K562 (cell line): ENCODE results near the gene IGLON5. TPM values are rescaled to one million over a fixed set of nuclear protein-coding genes. Genes with fewer than 3 reads are reported as not detected.

Experiments
- BCOR ChIP-seq: fragments of 450-650 bp; IDR thresholded peaks from 2 replicates; pipeline ENCODE4 v1.6.1; 2016
- CCNT2 ChIP-seq: IDR thresholded peaks from 2 replicates; pipeline ENCODE4 v1.6.1; 2011; ENCODE audit warnings: borderline replicate concordance, low read depth, mild to moderate bottlenecking, moderate library complexity, mixed read lengths, low read length; ENCODE audit not compliant: insufficient read length; ENCODE audit errors: extremely low read depth
- ELF2 ChIP-seq: fragments of 250-450 bp; sonication (Bioruptor Pico); IDR thresholded peaks from 2 replicates; pipeline ENCODE4 v1.5.0; 2021; ENCODE audit warnings: mild to moderate bottlenecking
- GABPB2 ChIP-seq: fragments of 250-450 bp; sonication (Bioruptor Pico); conservative IDR thresholded peaks from 2 replicates; pipeline ENCODE4 v1.5.1; 2021; ENCODE audit warnings: mild to moderate bottlenecking
- KLF6 ChIP-seq: fragments of 250-450 bp; sonication (Bioruptor Pico); IDR thresholded peaks from 2 replicates; pipeline ENCODE4 v1.4.0; 2020; ENCODE audit warnings: mild to moderate bottlenecking, moderate library complexity, borderline replicate concordance
- MAZ ChIP-seq, 2 experiments: fragments of 450-650 bp in 1 of 2; sonication (generic) in 1 of 2; formaldehyde crosslinking; IDR thresholded peaks in 1 of 2; conservative IDR thresholded peaks in 1 of 2; 2 replicates each; pipeline versions ENCODE4 v1.4.0 to v1.5.0; 2020; ENCODE audit warnings: mild to moderate bottlenecking in 1 of 2, missing genetic modification reagents in 1 of 2
- NR3C1 ChIP-seq: sonication (generic); formaldehyde crosslinking; IDR thresholded peaks from 2 replicates; pipeline ENCODE4 v1.8.1; 2022; ENCODE audit warnings: missing genetic modification reagents
- POLR3G ChIP-seq: IDR thresholded peaks from 2 replicates; pipeline ENCODE4 v1.6.1; 2011; ENCODE audit not compliant: insufficient read length, insufficient replicate concordance; ENCODE audit errors: extremely low read depth
- SIN3A ChIP-seq, 2 experiments: fragments of 150-350 bp in 1 of 2; IDR thresholded peaks; 2 replicates each; pipeline ENCODE4 v1.6.1; 2011 to 2016; ENCODE audit warnings: borderline replicate concordance in 2 of 2, low read depth in 2 of 2, low read length in 2 of 2, mild to moderate bottlenecking in 2 of 2, moderate library complexity in 2 of 2; ENCODE audit not compliant: control insufficient read depth in 1 of 2
- polyA plus RNA-seq, 8 experiments: library from polyadenylated mRNA; depleted of rRNA in 4 of 8; stranded (reverse) in 5 of 8; unstranded in 3 of 8; fragments of >200 nt; fragmentation: Nextera tagmentation in 2 of 8; fragmentation: Illumina TruSeq in 1 of 8; extraction: Ambion mirVana in 2 of 8; extraction: Trizol in 1 of 8; gene quantifications; 2 replicates each; pipeline versions ENCODE4 v1.2.1 to v1.2.3, GENCODE V29; 2011 to 2014; ENCODE audit warnings: inconsistent platforms in 1 of 8, missing spikeins in 1 of 8
- total RNA-seq, 7 experiments: library from RNA; depleted of rRNA in 6 of 7; stranded (reverse); fragments of >200 nt in 6 of 7; fragmentation: Illumina TruSeq in 2 of 7; extraction: Trizol in 2 of 7; gene quantifications; 2 replicates each; pipeline versions ENCODE4 v1.2.1 to v1.2.3, GENCODE V29; 2011 to 2021; ENCODE audit warnings: low replicate concordance in 1 of 7
- TF ChIP-seq, protein P1 (sequence below): fragments of 200-600 bp; sonication (generic); IDR thresholded peaks from one replicate; pipeline ENCODE4 v1.6.1; 2012; ENCODE audit warnings: mild to moderate bottlenecking, low read depth, low read length, inconsistent platforms
- TF ChIP-seq, protein P2 (sequence below): sonication (generic); formaldehyde crosslinking; IDR thresholded peaks from 2 replicates; pipeline ENCODE4 v1.8.0; 2022; ENCODE audit warnings: mild to moderate bottlenecking, missing genetic modification reagents
- TF ChIP-seq, protein P3 (sequence below): sonication (generic); formaldehyde crosslinking; IDR thresholded peaks from 2 replicates; pipeline ENCODE4 v1.8.0; 2023; ENCODE audit warnings: mild to moderate bottlenecking, missing genetic modification reagents

IGLON5 gene
- total and polyA plus RNA-seq, 9 of the 15 experiments (the other 6 are each of a cell fraction or from before 2014, with no cell fraction given): 0.03 to 0.22 (median 0.14) TPM; not detected in 2

- TF ChIP-seq, protein P1, sequence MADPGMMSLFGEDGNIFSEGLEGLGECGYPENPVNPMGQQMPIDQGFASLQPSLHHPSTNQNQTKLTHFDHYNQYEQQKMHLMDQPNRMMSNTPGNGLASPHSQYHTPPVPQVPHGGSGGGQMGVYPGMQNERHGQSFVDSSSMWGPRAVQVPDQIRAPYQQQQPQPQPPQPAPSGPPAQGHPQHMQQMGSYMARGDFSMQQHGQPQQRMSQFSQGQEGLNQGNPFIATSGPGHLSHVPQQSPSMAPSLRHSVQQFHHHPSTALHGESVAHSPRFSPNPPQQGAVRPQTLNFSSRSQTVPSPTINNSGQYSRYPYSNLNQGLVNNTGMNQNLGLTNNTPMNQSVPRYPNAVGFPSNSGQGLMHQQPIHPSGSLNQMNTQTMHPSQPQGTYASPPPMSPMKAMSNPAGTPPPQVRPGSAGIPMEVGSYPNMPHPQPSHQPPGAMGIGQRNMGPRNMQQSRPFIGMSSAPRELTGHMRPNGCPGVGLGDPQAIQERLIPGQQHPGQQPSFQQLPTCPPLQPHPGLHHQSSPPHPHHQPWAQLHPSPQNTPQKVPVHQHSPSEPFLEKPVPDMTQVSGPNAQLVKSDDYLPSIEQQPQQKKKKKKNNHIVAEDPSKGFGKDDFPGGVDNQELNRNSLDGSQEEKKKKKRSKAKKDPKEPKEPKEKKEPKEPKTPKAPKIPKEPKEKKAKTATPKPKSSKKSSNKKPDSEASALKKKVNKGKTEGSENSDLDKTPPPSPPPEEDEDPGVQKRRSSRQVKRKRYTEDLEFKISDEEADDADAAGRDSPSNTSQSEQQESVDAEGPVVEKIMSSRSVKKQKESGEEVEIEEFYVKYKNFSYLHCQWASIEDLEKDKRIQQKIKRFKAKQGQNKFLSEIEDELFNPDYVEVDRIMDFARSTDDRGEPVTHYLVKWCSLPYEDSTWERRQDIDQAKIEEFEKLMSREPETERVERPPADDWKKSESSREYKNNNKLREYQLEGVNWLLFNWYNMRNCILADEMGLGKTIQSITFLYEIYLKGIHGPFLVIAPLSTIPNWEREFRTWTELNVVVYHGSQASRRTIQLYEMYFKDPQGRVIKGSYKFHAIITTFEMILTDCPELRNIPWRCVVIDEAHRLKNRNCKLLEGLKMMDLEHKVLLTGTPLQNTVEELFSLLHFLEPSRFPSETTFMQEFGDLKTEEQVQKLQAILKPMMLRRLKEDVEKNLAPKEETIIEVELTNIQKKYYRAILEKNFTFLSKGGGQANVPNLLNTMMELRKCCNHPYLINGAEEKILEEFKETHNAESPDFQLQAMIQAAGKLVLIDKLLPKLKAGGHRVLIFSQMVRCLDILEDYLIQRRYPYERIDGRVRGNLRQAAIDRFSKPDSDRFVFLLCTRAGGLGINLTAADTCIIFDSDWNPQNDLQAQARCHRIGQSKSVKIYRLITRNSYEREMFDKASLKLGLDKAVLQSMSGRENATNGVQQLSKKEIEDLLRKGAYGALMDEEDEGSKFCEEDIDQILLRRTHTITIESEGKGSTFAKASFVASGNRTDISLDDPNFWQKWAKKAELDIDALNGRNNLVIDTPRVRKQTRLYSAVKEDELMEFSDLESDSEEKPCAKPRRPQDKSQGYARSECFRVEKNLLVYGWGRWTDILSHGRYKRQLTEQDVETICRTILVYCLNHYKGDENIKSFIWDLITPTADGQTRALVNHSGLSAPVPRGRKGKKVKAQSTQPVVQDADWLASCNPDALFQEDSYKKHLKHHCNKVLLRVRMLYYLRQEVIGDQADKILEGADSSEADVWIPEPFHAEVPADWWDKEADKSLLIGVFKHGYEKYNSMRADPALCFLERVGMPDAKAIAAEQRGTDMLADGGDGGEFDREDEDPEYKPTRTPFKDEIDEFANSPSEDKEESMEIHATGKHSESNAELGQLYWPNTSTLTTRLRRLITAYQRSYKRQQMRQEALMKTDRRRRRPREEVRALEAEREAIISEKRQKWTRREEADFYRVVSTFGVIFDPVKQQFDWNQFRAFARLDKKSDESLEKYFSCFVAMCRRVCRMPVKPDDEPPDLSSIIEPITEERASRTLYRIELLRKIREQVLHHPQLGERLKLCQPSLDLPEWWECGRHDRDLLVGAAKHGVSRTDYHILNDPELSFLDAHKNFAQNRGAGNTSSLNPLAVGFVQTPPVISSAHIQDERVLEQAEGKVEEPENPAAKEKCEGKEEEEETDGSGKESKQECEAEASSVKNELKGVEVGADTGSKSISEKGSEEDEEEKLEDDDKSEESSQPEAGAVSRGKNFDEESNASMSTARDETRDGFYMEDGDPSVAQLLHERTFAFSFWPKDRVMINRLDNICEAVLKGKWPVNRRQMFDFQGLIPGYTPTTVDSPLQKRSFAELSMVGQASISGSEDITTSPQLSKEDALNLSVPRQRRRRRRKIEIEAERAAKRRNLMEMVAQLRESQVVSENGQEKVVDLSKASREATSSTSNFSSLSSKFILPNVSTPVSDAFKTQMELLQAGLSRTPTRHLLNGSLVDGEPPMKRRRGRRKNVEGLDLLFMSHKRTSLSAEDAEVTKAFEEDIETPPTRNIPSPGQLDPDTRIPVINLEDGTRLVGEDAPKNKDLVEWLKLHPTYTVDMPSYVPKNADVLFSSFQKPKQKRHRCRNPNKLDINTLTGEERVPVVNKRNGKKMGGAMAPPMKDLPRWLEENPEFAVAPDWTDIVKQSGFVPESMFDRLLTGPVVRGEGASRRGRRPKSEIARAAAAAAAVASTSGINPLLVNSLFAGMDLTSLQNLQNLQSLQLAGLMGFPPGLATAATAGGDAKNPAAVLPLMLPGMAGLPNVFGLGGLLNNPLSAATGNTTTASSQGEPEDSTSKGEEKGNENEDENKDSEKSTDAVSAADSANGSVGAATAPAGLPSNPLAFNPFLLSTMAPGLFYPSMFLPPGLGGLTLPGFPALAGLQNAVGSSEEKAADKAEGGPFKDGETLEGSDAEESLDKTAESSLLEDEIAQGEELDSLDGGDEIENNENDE: no peak
- no peak for TF ChIP-seq ELF2 (CRISPR knock-in tag)
- TF ChIP-seq POLR3G: no peak
- TF ChIP-seq BCOR: 0 out of 2 replicates have a peak, but pooled peaks have one; percentile 42
- peak; percentile 28 for TF ChIP-seq CCNT2
- TF ChIP-seq, protein P2, sequence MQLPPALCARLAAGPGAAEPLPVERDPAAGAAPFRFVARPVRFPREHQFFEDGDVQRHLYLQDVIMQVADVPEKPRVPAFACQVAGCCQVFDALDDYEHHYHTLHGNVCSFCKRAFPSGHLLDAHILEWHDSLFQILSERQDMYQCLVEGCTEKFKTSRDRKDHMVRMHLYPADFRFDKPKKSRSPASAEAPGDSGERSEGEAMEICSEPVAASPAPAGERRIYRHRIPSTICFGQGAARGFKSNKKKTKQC: 0 out of 2 replicates have a peak, but pooled peaks have one; percentile 9
- no peak for TF ChIP-seq NR3C1
- peak; percentile 11 to 90; a peak in 2 of 4 replicates for TF ChIP-seq MAZ (CRISPR knock-in tag; conservative IDR thresholded peaks at IDR 0.05 in 1 of 2, IDR thresholded peaks at IDR 0.05 in 1 of 2)
- 0 out of 4 replicates have a peak, but pooled peaks of 1 of the 2 experiments have one; percentile 7 for TF ChIP-seq SIN3A (IDR thresholded peaks at IDR 0.05; ENCODE audit: borderline replicate concordance in 2 of 2, control insufficient read depth in 1 of 2, low read depth in 2 of 2, low read length in 2 of 2)
- TF ChIP-seq GABPB2 (CRISPR knock-in tag): no peak
- TF ChIP-seq, protein P3, sequence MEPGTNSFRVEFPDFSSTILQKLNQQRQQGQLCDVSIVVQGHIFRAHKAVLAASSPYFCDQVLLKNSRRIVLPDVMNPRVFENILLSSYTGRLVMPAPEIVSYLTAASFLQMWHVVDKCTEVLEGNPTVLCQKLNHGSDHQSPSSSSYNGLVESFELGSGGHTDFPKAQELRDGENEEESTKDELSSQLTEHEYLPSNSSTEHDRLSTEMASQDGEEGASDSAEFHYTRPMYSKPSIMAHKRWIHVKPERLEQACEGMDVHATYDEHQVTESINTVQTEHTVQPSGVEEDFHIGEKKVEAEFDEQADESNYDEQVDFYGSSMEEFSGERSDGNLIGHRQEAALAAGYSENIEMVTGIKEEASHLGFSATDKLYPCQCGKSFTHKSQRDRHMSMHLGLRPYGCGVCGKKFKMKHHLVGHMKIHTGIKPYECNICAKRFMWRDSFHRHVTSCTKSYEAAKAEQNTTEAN (CRISPR knock-in tag): no peak
- no peak for TF ChIP-seq KLF6 (CRISPR knock-in tag)
Measured at GRCh38 chr19:51338563-51339312, 27.3 kb downstream of the IGLON5 start (continued).
